GM12878 (cell line): ENCODE measurements around the gene HAO2. TPM values are rescaled to one million over a fixed set of nuclear protein-coding genes. Genes with fewer than 3 reads are reported as not detected.

ENCODE experiments used
- ATAC-seq: fragments of 200-7000 bp; cut with Tn5 transposase; 3 replicates; pipeline ENCODE4 v1.9.1; 2020; ENCODE audit warnings: mild to moderate bottlenecking, moderate library complexity
- BruUV-seq: library from RNA; stranded (reverse); fragments of 400-500 nt; replicated peaks from 2 replicates; lab custom pipeline; 2021; lab: Mats Ljungman, UMichigan
- CTCF ChIA-PET: fragments of 300-600 bp; sonication (Branson Sonifier 250); formaldehyde crosslinking; extraction: SDS; loops from one replicate; lab custom pipeline; 2021; ENCODE audit warnings: inconsistent platforms; lab: Yijun Ruan, JAX
- POLR2A ChIA-PET: fragments of 350-600 bp; formaldehyde crosslinking; extraction: SDS; loops from one replicate; lab custom pipeline; 2021; ENCODE audit warnings: inconsistent platforms; lab: Charles Lee
- RAD21 ChIA-PET: fragments of 300-600 bp; sonication (Branson Sonifier 250); formaldehyde crosslinking; loops from one replicate; lab custom pipeline; 2023; ENCODE audit warnings: antibody characterized with exemption; ENCODE audit not compliant: unreplicated experiment; lab: Charles Lee
- SMC1A ChIA-PET: fragments of 300-600 bp; sonication (Branson Sonifier 250); formaldehyde crosslinking; loops from one replicate; lab custom pipeline; 2023; ENCODE audit not compliant: unreplicated experiment, uncharacterized antibody; lab: Charles Lee
- DNase-seq: peaks from one replicate; pipeline ENCODE4 v3.0.0-alpha.2; 2011; ENCODE audit warnings: low read depth, low spot score
- FAIRE-seq: peaks from 3 replicates; lab custom pipeline; 2011; peaks lifted over from hg19 to GRCh38; lab: Jason Lieb, UNC
- H2AFZ ChIP-seq: 2 replicates; pipeline ENCODE4 v1.6.0; 2011; ENCODE audit warnings: low read depth, low read length, control low read depth; ENCODE audit not compliant: control insufficient read depth
- H3K27ac ChIP-seq: 2 replicates; pipeline ENCODE4 v1.5.1; 2011; ENCODE audit warnings: control low read depth; ENCODE audit not compliant: control insufficient read depth, insufficient read depth
- H3K27me3 ChIP-seq, 2 experiments: replicated peaks in 1 of 2; 2 replicates each; pipeline versions ENCODE4 v1.6.0 to v1.6.1; 2011; ENCODE audit warnings: low read length in 1 of 2; ENCODE audit not compliant: control insufficient read depth in 2 of 2, insufficient read depth in 2 of 2
- H3K36me3 ChIP-seq, 2 experiments: 2 replicates each; pipeline ENCODE4 v1.5.1; 2011; ENCODE audit warnings: low read length in 1 of 2; ENCODE audit not compliant: control insufficient read depth in 2 of 2, insufficient read depth in 2 of 2
- H3K4me1 ChIP-seq: 2 replicates; pipeline ENCODE4 v1.6.1; 2011; ENCODE audit warnings: mild to moderate bottlenecking, low read length, moderate library complexity, mixed read lengths; ENCODE audit not compliant: control insufficient read depth, insufficient read depth
- H3K4me2 ChIP-seq: 2 replicates; pipeline ENCODE4 v1.6.0; 2011; ENCODE audit warnings: control low read depth; ENCODE audit not compliant: control insufficient read depth, insufficient read depth
- H3K4me3 ChIP-seq: fragments of 200-600 bp; sonication (generic); 2 replicates; pipeline ENCODE4 v1.5.1; 2016
- H3K79me2 ChIP-seq: 2 replicates; pipeline ENCODE4 v1.6.0; 2011; ENCODE audit warnings: low read length; ENCODE audit not compliant: control insufficient read depth, insufficient read depth
- H3K9ac ChIP-seq: 2 replicates; pipeline ENCODE4 v1.8.0; 2011; ENCODE audit warnings: low read length, control low read depth, mixed read lengths; ENCODE audit not compliant: control insufficient read depth, insufficient read depth
- H3K9me3 ChIP-seq: replicated peaks from 3 replicates; pipeline ENCODE4 v1.5.1; 2011; ENCODE audit warnings: mild to moderate bottlenecking, low read length; ENCODE audit not compliant: control insufficient read depth, insufficient read depth
- H4K20me1 ChIP-seq: 2 replicates; pipeline ENCODE4 v1.6.0; 2011; ENCODE audit not compliant: control insufficient read depth, insufficient read depth
- BCL11A ChIP-seq: IDR thresholded peaks from 2 replicates; pipeline ENCODE4 v1.6.1; 2011; ENCODE audit warnings: low read depth, low read length
- KDM1A ChIP-seq: fragments of 200-600 bp; sonication (generic); IDR thresholded peaks from 2 replicates; pipeline ENCODE4 v1.6.1; 2016; ENCODE audit warnings: borderline replicate concordance
- MTA3 ChIP-seq: IDR thresholded peaks from 2 replicates; pipeline ENCODE4 v1.6.1; 2012; ENCODE audit warnings: low read length, inconsistent platforms, borderline replicate concordance
- NFYB ChIP-seq: IDR thresholded peaks from 2 replicates; pipeline ENCODE4 v1.6.1; 2011; ENCODE audit warnings: low read depth, mild to moderate bottlenecking, low read length, improper control_type of control experiment, moderate library complexity; ENCODE audit not compliant: insufficient read depth
- NRF1 ChIP-seq: conservative IDR thresholded peaks from 2 replicates; pipeline ENCODE4 v1.6.1; 2011; ENCODE audit warnings: mild to moderate bottlenecking, low read depth, low read length, improper control_type of control experiment
- PRDM15 ChIP-seq: fragments of 450-650 bp; formaldehyde crosslinking; IDR thresholded peaks from 2 replicates; pipeline ENCODE4 v1.4.0; 2020; ENCODE audit warnings: mild to moderate bottlenecking, moderate library complexity
- RAD21 ChIP-seq: IDR thresholded peaks from 2 replicates; pipeline ENCODE4 v1.6.1; 2011; ENCODE audit warnings: mild to moderate bottlenecking, low read depth, low read length, moderate library complexity; ENCODE audit not compliant: insufficient read depth
- RBBP5 ChIP-seq: fragments of 200-600 bp; sonication (generic); conservative IDR thresholded peaks from 2 replicates; pipeline ENCODE4 v1.6.1; 2016
- RUNX3 ChIP-seq: IDR thresholded peaks from 2 replicates; pipeline ENCODE4 v1.6.1; 2012; ENCODE audit warnings: low read length, inconsistent platforms
- SMAD1 ChIP-seq: fragments of 450-650 bp; IDR thresholded peaks from 2 replicates; pipeline ENCODE4 v1.6.1; 2018; ENCODE audit warnings: mild to moderate bottlenecking, low read depth; ENCODE audit not compliant: partially characterized antibody
- SMARCA5 ChIP-seq: fragments of 450-650 bp; IDR thresholded peaks from 2 replicates; pipeline ENCODE4 v1.6.1; 2017; ENCODE audit warnings: mild to moderate bottlenecking
- ZNF687 ChIP-seq: fragments of 450-650 bp; IDR thresholded peaks from 2 replicates; pipeline ENCODE4 v1.6.1; 2017; ENCODE audit warnings: mild to moderate bottlenecking, moderate library complexity
- WGBS: methylation state at CpG from one replicate; pipeline ENCODE4 v1.1.6; 2016; ENCODE audit warnings: low lambda C conversion rate; ENCODE audit not compliant: insufficient replicate concordance, insufficient coverage; ENCODE audit errors: missing lambda C conversion rate; 5-methylcytosine and 5-hydroxymethylcytosine counted together
- in situ Hi-C: fragments of 300-500 bp; cut with MboI; formaldehyde crosslinking; loops from 9 replicates; pipeline ENCODE4 v1.14.3; 2018; ENCODE audit warnings: mixed read lengths
- intact Hi-C: fragments of 100-400 bp; cut with micrococcal nuclease; formaldehyde crosslinking; loops from one replicate; pipeline ENCODE4 v1.14.2; 2022; ENCODE audit not compliant: unreplicated experiment
- polyA plus RNA-seq, 11 experiments: library from polyadenylated mRNA; depleted of rRNA in 4 of 11; unstranded in 6 of 11; stranded (reverse) in 5 of 11; fragments of >200 nt; fragmentation: Nextera tagmentation in 4 of 11; fragmentation: Illumina TruSeq in 1 of 11; extraction: Ambion mirVana in 4 of 11; extraction: Trizol in 1 of 11; gene quantifications; 1 replicate in 1 of 11; 2 replicates in 10 of 11; pipeline versions ENCODE4 v1.2.1 to v1.2.3, GENCODE V29; 2011 to 2016; ENCODE audit warnings: inconsistent platforms in 2 of 11, missing spikeins in 2 of 11, low read depth in 1 of 11
- total RNA-seq, 4 experiments: library from RNA; depleted of rRNA in 3 of 4; stranded (reverse); fragments of >200 nt in 3 of 4; fragmentation: Illumina TruSeq in 1 of 4; extraction: Trizol in 1 of 4; gene quantifications; 2 replicates each; pipeline versions ENCODE4 v1.2.1 to v1.2.3, GENCODE V29; 2013 to 2021

HAO2 gene
- total and polyA plus RNA-seq, 10 of the 15 experiments (the other 5 are each of a cell fraction or from before 2014, with no cell fraction given): not detected

- ChIA-PET CTCF (interaction anchor here (1.1 to 1.9 kb wide), 4 partner anchors 15 to 77 kb away, joined by 4 to 6 read pairs (median 5); no protein-coding TSS in a partner anchor), SMC1A (interaction anchor here (0.7 to 2.7 kb wide), 4 partner anchors 9 to 29 kb away, joined by 3 to 10 read pairs (median 3); no protein-coding TSS in a partner anchor), POLR2A (no interaction called here), RAD21 (no interaction called here)
- H2AFZ ChIP-seq: no peak overlapping the region
- no peak for FAIRE-seq
- no peaks in the 10 kb centered on the region for H3K79me2 ChIP-seq
- H4K20me1 ChIP-seq: no peaks in the 10 kb centered on the region
- intact Hi-C loops: no loop called here
- DNase-seq: no peak
- H3K36me3 ChIP-seq: no peaks in the 10 kb centered on the region
- H3K9ac ChIP-seq: no peak overlapping the region
- H3K4me1 ChIP-seq: peaks cover 5% of the 10 kb centered on the region; the same call in 1 of the 2 replicates
- BruUV-seq: no TSS peak
- no peak overlapping the region for H3K4me3 ChIP-seq
- WGBS: 0% methylated on average over 1 of the region's 1 CpG
- no peaks in the 10 kb centered on the region for H3K27me3 ChIP-seq
- H3K27ac ChIP-seq: no peak overlapping the region
- ATAC-seq: no peak
- no peaks in the 10 kb centered on the region; the same call in 2 of the 3 replicates for H3K9me3 ChIP-seq
- in situ Hi-C loops: no loop called here
- no peak overlapping the region for H3K4me2 ChIP-seq
- TF ChIP-seq RUNX3 (no peak), SMAD1 (no peak), NFYB (no peak), RAD21 (no peak), MTA3 (no peak), NRF1 (no peak), SMARCA5 (no peak), ZNF687 (no peak), PRDM15 (CRISPR knock-in tag) (no peak), KDM1A (no peak), BCL11A (no peak), RBBP5 (no peak)
These were observed 16.6 kb upstream of the HAO2 start for GRCh38 chr1:119351997-119352396.
